ENCODE results near the gene ACTR10.

The ACTR10 gene

GRCh38 chr14:58278177-58278576 is 78.2 kb downstream of the ACTR10 start:
- TF ChIP-seq TEAD4 (IDR thresholded peaks at IDR 0.05) (no peak), CEBPB (IDR thresholded peaks at IDR 0.05) (no peak), ZBTB7A (IDR thresholded peaks at IDR 0.05; ENCODE audit: low read depth) (no peak), NFIC (IDR thresholded peaks at IDR 0.05) (no peak), CREB1 (IDR thresholded peaks at IDR 0.05; ENCODE audit: low read depth) (no peak), FOXM1 (IDR thresholded peaks at IDR 0.05; ENCODE audit: borderline replicate concordance, low read depth) (no peak), USF1 (IDR thresholded peaks at IDR 0.05) (no peak), MAX (IDR thresholded peaks at IDR 0.05) (no peak), TCF12 (IDR thresholded peaks at IDR 0.05; ENCODE audit: low read depth) (no peak), RAD21 (IDR thresholded peaks at IDR 0.05; ENCODE audit: low read depth) (no peak), YY1 (IDR thresholded peaks at IDR 0.05; ENCODE audit: low read depth) (no peak), EP300 (IDR thresholded peaks at IDR 0.05; ENCODE audit: borderline replicate concordance) (no peak), REST (IDR thresholded peaks at IDR 0.05; ENCODE audit: low read depth) (no peak), TAF1 (IDR thresholded peaks at IDR 0.05; ENCODE audit: low read depth) (no peak), EGR1 (IDR thresholded peaks at IDR 0.05) (no peak)

- TF ChIP-seq NFIC (IDR thresholded peaks at IDR 0.05): peak; percentile 76
- TF ChIP-seq CREB1 (IDR thresholded peaks at IDR 0.05; ENCODE audit: low read depth): no peak
Observed at GRCh38 chr14:58280954-58281787, 81.2 kb downstream of the ACTR10 start.

GRCh38 chr14:58281969-58282368 is 82.0 kb downstream of the ACTR10 start:
- TF ChIP-seq CEBPB (IDR thresholded peaks at IDR 0.05) (no peak), RAD21 (IDR thresholded peaks at IDR 0.05; ENCODE audit: low read depth) (no peak), CREB1 (IDR thresholded peaks at IDR 0.05; ENCODE audit: low read depth) (no peak), MAX (IDR thresholded peaks at IDR 0.05) (no peak)

- TF ChIP-seq RAD21 (IDR thresholded peaks at IDR 0.05; ENCODE audit: low read depth) (no peak), NFIC (IDR thresholded peaks at IDR 0.05) (no peak), TCF12 (IDR thresholded peaks at IDR 0.05; ENCODE audit: low read depth) (no peak), TEAD4 (IDR thresholded peaks at IDR 0.05) (no peak), EP300 (IDR thresholded peaks at IDR 0.05; ENCODE audit: borderline replicate concordance) (no peak), FOXM1 (IDR thresholded peaks at IDR 0.05; ENCODE audit: borderline replicate concordance, low read depth) (no peak), MAX (IDR thresholded peaks at IDR 0.05) (no peak), CREB1 (IDR thresholded peaks at IDR 0.05; ENCODE audit: low read depth) (no peak), REST (IDR thresholded peaks at IDR 0.05; ENCODE audit: low read depth) (no peak), EGR1 (IDR thresholded peaks at IDR 0.05) (no peak), CEBPB (IDR thresholded peaks at IDR 0.05) (no peak), TAF1 (IDR thresholded peaks at IDR 0.05; ENCODE audit: low read depth) (no peak), YY1 (IDR thresholded peaks at IDR 0.05; ENCODE audit: low read depth) (no peak), ZBTB7A (IDR thresholded peaks at IDR 0.05; ENCODE audit: low read depth) (no peak), USF1 (IDR thresholded peaks at IDR 0.05) (no peak)
Observed at GRCh38 chr14:58282925-58283593, 83.1 kb downstream of the ACTR10 start.

- TF ChIP-seq EP300 (IDR thresholded peaks at IDR 0.05; ENCODE audit: borderline replicate concordance): no peak
- TF ChIP-seq CREB1 (IDR thresholded peaks at IDR 0.05; ENCODE audit: low read depth): no peak
- no peak for TF ChIP-seq ZBTB7A (IDR thresholded peaks at IDR 0.05; ENCODE audit: low read depth)
- no peak for TF ChIP-seq EGR1 (IDR thresholded peaks at IDR 0.05)
- 0 out of 2 replicates have a peak, but pooled peaks have one; percentile 14 for TF ChIP-seq CEBPB (IDR thresholded peaks at IDR 0.05)
- TF ChIP-seq YY1 (IDR thresholded peaks at IDR 0.05; ENCODE audit: low read depth): no peak
Observed at GRCh38 chr14:58283730-58284129, 83.8 kb downstream of the ACTR10 start.

Data from Ishikawa (cell line).